ENCODE data around the gene TADA2A. TPM values are rescaled to one million over a fixed set of nuclear protein-coding genes. Genes with fewer than 3 reads are reported as not detected.

Gene TADA2A, protein sequence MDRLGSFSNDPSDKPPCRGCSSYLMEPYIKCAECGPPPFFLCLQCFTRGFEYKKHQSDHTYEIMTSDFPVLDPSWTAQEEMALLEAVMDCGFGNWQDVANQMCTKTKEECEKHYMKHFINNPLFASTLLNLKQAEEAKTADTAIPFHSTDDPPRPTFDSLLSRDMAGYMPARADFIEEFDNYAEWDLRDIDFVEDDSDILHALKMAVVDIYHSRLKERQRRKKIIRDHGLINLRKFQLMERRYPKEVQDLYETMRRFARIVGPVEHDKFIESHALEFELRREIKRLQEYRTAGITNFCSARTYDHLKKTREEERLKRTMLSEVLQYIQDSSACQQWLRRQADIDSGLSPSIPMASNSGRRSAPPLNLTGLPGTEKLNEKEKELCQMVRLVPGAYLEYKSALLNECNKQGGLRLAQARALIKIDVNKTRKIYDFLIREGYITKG
- total RNA-seq (2014; rRNA removed; shearing (Covaris generic)) = 11.3 and 15.4 TPM in 2 replicates

DNA sequence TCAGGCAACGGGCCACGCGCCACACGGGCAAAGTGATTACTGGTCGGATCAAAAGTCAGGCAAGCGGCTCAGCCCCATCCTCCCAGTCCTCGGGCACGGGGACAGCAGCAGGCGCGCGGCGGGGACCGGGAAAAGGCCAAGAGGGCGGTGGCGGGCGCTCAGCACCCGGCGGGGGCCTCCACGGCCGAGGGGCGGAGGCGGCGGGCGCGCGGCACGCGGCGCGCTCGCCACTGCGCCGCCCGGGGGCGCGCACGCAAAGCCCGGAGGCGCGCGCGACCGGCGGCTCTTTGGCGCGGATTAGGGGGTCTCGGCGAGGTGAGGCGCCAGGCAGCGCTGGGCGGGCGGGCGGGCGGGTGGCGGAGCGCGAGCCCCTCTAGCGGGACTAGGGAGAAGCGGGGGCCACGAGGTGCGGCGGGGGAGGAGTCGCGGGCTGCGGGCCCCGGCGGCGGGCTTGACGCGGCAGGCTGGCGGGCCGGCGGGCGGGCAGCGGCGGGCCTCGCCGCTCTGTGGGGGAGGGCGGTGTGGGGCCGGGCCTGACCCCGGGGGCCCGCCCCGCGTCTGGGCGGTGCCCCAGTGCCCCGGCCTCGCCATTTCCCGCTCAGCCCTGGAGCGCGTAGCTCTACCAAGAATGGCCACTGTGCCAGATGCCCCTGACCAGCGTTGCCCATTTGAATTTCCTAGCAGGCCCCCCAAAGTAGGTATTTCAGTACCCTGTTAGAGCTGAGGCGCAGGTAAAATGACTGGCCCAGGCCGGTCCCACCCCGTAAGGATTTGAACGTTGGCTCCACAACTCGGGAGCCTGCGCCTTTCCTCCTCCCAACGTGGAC, at the start of gene TADA2A, which contains the start of gene ACACA:
Gene TADA2A (plus strand): TSS at position 252 of the 827 bp plus-strand sequence. CDS start 4,480 bp downstream, outside the sequence.
Gene ACACA (minus strand): TSS at position 202 of the 827 bp plus-strand sequence. CDS start 537 bp downstream, outside the sequence.
- peak; percentile 61 for DNase-seq (ENCODE audit: low spot score)

GRCh38 chr17:37358098-37358829, 48.4 kb upstream of the TADA2A start:
- peak; percentile 45 for DNase-seq (ENCODE audit: low spot score)

- DNase-seq (ENCODE audit: low spot score) = peak; percentile 90
Observed at GRCh38 chr17:37358830-37359681, 47.6 kb upstream of the TADA2A start.

DNA sequence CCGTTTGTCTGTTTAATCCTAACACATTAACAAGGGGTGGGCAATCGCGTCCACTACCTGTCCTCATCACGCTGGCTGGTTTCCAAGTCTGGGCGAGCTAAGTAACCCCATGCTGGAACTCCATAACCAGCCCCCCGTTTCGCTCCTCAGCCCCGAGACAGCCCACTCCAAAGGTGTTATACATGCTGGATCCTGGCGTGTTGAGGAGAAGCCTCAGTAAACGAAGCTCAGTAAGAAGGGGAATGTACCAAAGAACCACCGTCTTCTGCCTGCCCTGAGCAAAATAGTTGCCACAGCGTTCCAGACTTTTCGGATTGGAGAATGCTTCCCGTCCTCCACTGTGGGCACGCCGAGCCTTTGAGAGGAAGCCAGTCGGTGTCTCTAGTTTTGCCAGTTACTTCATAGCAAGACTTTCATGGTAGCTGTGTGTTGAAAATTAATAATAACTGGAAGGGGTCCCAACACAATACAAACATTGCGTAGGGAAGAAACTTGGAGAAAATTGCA, 47.0 kb upstream of the TADA2A start:
- no peak for DNase-seq (ENCODE audit: low spot score)

DNA sequence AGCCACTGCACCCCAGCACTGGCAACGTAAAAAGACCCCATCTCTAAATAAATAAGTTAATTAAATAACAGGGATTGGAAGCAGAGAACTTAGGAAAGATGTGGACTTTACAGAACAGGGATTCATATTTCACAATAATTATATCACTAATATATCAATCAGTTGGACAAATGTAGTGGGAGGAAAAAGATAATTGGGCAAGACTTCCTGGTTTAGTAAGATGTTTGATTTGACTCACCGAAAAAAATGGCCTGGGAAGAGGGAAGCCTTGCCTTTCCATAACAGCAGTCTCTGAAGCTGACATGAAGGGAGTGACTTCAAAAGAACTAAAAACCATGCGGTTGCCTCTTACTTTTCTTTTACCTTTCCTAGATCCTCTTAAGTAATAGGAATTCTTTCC, 46.1 kb upstream of the TADA2A start:
- DNase-seq (ENCODE audit: low spot score) = no peak

DNA sequence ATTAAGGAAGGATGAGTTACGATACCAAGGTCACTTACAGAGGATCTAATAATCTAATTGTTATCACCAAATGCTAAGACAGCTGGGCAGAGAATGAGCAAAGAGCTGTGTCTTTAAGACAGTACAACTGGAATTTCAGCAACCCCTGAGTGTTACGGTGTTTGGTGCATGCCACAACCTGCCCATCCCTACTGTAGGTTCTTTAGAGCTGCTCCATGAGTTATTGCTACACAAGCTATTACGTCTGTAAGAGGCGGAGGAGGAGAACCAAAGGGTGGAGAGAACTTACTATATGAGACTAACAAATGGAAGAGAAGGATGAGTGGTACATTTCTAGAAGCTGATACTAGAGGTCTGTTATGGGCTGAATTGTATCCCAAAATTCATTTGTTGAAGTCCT, 45.1 kb upstream of the TADA2A start:
- no peak for DNase-seq (ENCODE audit: low spot score)

DNA sequence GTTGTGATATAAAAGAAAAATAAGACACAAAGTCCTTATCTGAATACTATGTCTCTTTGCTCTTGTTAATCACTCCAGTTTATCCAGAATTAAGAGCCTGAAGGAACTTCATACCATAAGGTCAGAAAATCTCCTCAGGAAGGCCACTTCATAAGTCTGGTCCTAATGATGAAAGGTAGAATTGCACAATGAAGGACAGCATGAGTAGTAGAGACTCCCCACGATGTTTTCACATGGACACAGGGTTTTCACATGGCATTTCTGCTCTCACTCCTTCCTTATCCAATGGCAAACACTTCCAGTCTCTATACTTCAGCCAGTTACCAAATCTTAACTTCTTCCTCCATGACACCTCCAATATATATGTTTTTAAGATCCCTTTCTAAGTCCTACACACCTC, 41.1 kb upstream of the TADA2A start:
- DNase-seq (ENCODE audit: low spot score) = no peak

GRCh38 chr17:37368577-37368976, 38.1 kb upstream of the TADA2A start:
- DNase-seq (ENCODE audit: low spot score) = peak; percentile 25

DNA sequence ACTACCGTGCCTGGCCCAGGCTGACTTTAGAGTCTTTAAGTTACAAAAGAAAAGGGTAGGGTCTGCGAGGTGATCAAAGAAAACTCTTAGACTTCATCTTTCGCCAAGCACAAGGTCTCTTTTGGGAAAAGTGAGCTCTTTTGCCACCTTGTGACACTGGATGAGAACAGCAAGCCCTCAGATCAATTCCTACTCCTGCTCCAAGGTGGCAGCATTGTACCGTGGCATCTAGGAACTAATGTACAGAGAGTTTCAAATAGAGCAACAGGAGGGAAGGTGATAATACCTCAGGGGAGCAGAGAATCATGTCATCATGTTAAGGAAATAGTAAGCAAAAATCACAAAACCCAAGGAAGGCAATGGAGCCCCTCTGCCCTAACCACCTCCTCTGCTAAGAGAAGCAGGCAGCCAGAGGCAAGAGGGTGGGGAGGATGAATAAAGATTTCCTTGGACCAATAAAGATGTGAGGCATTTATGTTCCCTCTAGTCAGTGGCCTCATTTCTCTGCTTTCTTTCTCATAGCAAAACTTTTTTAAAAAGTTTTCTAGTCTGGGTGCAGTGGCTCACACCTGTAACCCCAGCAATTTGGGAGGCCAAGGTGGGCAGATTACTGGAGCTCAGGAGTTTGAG, 33.0 kb upstream of the TADA2A start:
- DNase-seq (ENCODE audit: low spot score) = peak; percentile 84

- no peak for DNase-seq (ENCODE audit: low spot score)
Observed at GRCh38 chr17:37375706-37376105, 31.0 kb upstream of the TADA2A start, which contains the start of gene C17orf78. Gene C17orf78, plus strand, starts transcription at chr17:37375985. Its CDS starts 108 bp downstream, at chr17:37376093.

DNA sequence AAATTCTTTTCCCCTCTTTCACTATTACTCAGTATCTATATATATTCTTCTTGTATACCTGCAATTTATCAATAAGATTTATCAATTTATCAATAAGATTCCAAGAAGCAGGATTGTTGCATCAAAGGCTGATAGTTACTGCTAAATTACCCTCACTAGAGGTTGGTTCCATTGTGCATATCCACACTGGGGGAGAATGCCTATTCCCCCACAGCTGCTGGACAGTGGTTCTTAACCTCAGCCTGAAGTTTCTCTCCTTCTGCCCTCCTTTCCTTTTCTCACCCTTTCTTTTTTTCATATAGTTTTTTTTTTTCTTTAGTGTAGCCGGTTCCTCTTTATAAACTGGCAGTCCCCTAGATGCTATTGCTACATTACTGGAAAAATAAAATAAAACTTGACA, 24.6 kb upstream of the TADA2A start:
- DNase-seq (ENCODE audit: low spot score) = no peak

DNA sequence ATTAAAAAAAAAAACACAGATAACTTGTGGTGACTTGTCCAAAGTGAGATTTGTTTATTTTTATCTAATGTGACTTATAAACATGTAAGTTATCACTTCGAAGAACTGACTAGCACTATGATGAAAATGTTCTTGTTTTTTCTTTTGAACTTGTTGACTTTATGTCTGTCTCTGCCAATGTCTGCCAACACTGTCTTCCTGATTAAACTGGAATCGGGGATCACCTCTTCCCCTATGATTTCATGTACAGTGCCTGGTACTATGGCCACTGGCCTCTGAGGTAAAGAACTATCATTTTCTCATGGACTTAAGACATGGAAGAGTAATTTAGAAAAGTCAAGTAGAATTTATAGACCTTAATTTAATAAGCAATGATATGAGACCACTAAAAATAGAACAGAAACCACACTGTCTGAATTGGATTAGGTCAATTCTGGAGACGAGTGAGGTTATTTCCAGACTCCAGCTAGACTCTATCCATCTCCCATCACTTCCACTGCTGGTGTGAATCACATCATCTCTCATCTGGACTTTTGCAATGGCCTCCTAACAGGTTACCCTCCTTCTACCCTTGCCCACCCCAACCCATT, 22.0 kb upstream of the TADA2A start:
- DNase-seq (ENCODE audit: low spot score) = no peak

- DNase-seq (ENCODE audit: low spot score) = no peak
Observed at GRCh38 chr17:37385474-37385990, 21.2 kb upstream of the TADA2A start.

DNA sequence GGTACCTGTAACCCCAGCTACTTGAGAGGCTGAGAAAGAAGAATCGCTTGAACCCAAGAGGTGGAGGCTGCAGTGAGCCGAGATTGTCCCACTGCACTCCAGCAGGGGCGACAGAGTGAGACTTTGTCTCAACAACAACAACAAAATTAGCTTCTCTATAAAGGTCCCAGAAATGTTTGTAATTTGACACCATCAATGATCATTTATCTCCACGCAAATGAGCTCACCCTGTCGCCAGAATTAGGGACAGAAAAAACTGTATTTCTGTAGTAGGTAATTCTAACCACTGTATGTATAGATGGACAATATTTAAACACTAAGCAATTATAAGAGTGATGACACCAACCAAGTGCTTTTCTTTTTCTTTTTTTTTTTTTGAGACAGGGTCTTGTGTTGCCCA, 20.2 kb upstream of the TADA2A start:
- no peak for DNase-seq (ENCODE audit: low spot score)

- no peak for DNase-seq (ENCODE audit: low spot score)
Observed at GRCh38 chr17:37388266-37388665, 18.4 kb upstream of the TADA2A start.

DNA sequence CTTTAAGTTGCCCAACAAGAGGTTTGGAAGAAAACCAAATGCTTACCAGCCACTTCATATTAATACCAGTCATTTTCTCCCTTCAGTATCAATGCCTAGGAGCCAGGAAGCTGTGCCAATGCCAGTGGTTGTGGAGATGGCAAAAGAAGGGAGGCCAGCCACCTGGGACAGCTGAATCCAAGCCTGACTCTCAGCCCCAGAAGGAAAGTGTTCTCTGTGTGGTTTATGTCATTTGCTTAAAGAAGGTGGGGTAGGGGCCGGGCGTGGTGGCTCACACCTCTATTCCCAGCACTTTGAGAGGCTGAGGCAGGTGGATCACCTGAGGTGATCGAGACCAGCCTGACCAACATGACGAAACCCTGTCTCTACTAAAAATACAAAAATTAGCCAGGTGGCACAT, 17.5 kb upstream of the TADA2A start:
- no peak for DNase-seq (ENCODE audit: low spot score)

DNA sequence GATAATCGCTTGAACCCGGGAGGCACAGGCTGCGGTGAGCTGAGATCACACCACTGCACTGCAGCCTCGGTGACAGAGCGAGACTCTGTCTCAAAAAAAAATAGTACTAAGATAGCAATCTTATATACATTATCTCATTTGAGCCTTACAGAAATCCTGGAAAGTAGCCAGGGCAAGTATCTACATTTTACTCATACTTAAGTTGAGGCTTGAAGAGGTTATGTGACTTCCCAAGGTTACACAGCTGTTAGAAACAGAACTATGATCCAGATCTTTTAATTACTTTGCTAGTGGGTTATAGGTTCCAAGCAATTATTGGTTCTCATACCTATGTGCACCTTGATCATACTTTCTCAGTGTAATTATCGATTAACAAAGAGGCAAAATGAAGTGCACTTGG, 15.5 kb upstream of the TADA2A start:
- no peak for DNase-seq (ENCODE audit: low spot score)

GRCh38 chr17:37392024-37392590, 14.6 kb upstream of the TADA2A start:
- no peak for DNase-seq (ENCODE audit: low spot score)

GRCh38 chr17:37393352-37393751, 13.3 kb upstream of the TADA2A start:
- DNase-seq (ENCODE audit: low spot score) = no peak
